ENCODE data around the gene AFAP1L1.

Gene AFAP1L1

DNA sequence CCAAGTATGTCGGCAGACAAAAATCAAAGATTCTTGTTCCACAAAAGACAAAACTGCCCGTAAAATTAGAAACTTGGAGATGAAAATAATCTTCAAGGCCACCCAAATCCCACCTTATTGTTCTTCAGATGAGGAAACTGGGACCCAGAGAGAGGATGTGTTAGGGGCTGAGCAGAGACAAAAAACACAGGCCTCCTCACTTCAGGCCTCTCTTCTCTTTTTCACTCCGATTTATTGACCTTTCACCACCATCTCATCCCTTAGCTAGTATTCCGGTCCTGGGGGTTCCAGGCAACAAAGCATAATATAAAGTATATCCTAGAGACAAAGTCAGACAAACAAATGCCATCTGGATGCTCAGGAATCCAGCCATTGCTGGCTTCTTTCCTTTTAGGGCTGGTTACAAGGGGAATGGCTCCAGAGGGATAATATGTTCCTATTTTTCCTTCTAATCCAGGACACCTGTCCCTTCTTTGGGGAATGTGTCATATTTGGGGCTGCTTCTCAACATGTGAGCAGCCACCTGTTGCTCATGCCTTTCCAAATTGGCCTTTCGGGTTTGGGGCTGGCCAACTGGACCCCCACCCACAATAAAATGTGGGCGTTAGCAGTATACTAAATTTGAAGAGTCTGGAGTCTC, 42.2 kb upstream of the AFAP1L1 start:
- ChIA-PET CTCF (interaction anchor here (0.6 to 4.9 kb wide), 13 partner anchors 76 to 1172 kb away, joined by 3 to 55 read pairs (median 4); partner anchors contain the start of gene ABLIM3), POLR2A (ENCODE audit: low non-redundant PET) (no interaction called here)
- TF ChIP-seq, protein P1, sequence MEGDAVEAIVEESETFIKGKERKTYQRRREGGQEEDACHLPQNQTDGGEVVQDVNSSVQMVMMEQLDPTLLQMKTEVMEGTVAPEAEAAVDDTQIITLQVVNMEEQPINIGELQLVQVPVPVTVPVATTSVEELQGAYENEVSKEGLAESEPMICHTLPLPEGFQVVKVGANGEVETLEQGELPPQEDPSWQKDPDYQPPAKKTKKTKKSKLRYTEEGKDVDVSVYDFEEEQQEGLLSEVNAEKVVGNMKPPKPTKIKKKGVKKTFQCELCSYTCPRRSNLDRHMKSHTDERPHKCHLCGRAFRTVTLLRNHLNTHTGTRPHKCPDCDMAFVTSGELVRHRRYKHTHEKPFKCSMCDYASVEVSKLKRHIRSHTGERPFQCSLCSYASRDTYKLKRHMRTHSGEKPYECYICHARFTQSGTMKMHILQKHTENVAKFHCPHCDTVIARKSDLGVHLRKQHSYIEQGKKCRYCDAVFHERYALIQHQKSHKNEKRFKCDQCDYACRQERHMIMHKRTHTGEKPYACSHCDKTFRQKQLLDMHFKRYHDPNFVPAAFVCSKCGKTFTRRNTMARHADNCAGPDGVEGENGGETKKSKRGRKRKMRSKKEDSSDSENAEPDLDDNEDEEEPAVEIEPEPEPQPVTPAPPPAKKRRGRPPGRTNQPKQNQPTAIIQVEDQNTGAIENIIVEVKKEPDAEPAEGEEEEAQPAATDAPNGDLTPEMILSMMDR (conservative IDR thresholded peaks at IDR 0.05; ENCODE audit: low read depth), result no peak; the same call in 1 of the 2 replicates
- DNase-seq (ENCODE audit: low spot score), result no peak
- no peak overlapping the region for H3K27ac ChIP-seq

DNA sequence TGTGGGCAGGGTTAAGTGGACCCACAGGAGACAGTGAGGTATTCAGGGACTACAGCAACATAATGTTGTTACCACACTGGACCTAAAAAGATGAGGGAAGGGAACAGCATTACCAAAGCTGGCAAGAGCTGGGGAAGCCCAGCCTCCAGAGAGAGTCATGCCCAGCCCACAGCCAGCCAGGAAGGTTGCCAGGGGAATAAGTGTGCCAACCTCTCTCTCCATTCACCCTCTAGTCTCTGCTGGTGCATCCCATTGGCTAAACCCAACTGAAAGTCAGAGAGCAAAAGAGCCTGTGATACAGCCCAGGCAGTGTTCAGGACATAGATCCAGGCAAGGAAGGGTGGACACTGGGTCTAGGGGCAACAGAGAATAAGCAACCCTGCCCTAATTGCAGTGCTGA, 35.8 kb upstream of the AFAP1L1 start:
- POLR2A ChIA-PET (ENCODE audit: low non-redundant PET), result no interaction called here

DNA sequence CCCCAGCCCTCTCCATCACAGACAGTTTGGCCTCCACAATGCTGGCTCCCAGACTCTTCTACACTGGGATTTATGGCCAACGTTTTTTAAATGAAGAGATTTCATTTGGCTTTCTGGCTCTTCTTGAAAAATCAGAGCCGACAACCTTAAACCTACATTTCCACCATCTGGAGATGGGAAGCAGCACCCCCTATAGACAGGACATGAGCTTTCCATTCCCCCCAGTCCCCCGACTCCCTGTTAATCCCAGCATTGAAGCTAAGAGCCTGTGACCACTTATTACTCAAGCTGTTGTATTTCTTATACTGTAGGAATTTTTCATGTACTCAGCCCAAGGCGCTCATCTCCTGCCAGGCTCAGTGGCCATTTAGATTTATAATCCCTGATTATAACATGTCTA, 34.0 kb upstream of the AFAP1L1 start:
- no peak for DNase-seq (ENCODE audit: low spot score)
- no peak overlapping the region for H3K27ac ChIP-seq
- CTCF ChIA-PET, result no interaction called here
- TF ChIP-seq, protein P1 (conservative IDR thresholded peaks at IDR 0.05; ENCODE audit: low read depth), result no peak
- POLR2A ChIA-PET (ENCODE audit: low non-redundant PET), result no interaction called here

More for the DNA sequence above, 35.8 kb upstream of the AFAP1L1 start:
- CTCF ChIA-PET, result interaction anchor here (0.6 kb wide), 1 partner anchor 65 kb away, joined by 5 read pairs; no protein-coding TSS in a partner anchor
- DNase-seq (ENCODE audit: low spot score), result no peak
- TF ChIP-seq, protein P1 (conservative IDR thresholded peaks at IDR 0.05; ENCODE audit: low read depth), result no peak
- H3K27ac ChIP-seq, result no peak overlapping the region

DNA sequence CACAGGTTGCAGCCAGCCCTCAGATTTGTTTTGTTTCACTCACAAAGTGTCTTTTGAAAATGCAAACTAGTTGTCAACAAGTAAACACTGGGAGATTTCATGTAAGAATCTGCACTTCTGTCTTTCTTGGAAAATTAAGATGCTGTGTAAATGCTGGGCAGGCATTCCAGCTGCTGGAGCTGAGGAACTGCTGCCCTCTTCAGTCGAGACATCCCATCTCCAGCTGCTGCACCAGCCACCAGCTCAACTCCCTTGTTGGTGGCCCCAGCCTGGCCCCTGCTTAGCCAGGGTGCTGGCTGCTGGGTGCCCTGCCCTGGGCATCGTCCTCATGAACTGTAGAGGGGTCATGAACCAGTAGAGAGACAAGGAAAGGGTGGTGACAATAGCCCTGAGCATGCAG, 33.1 kb upstream of the AFAP1L1 start:
- no peak for DNase-seq (ENCODE audit: low spot score)
- ChIA-PET POLR2A (ENCODE audit: low non-redundant PET) (no interaction called here), CTCF (interaction anchor here (1.1 kb wide), 1 partner anchor 417 kb away, joined by 3 read pairs; no protein-coding TSS in a partner anchor)
- H3K27ac ChIP-seq, result no peak overlapping the region
- TF ChIP-seq, protein P1 (conservative IDR thresholded peaks at IDR 0.05; ENCODE audit: low read depth), result no peak

DNA sequence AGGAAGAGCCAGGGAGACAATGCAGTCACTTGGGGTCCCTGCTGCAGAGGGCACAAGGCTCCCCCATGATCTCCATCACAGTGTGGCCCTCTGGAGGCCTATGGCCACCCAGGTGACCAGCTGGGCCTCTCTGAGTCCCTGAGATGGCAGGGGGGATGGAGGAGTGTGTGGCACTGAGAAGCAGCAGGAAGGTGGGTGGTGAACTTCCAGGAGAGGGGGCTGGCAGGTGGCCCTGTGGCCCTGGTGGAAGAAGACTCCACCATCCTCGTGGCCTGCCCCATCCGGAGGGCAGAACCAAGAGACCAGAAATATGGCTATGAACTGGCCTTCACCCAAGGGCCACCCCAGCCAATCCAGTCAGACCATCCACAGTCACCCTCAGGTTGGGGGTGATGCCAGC, 31.7 kb upstream of the AFAP1L1 start:
- CTCF ChIA-PET, result interaction anchor here (0.6 to 0.7 kb wide), 2 partner anchors 9 to 532 kb away, joined by 3 read pairs; no protein-coding TSS in a partner anchor
- H3K27ac ChIP-seq, result no peak overlapping the region
- POLR2A ChIA-PET (ENCODE audit: low non-redundant PET), result no interaction called here

DNA sequence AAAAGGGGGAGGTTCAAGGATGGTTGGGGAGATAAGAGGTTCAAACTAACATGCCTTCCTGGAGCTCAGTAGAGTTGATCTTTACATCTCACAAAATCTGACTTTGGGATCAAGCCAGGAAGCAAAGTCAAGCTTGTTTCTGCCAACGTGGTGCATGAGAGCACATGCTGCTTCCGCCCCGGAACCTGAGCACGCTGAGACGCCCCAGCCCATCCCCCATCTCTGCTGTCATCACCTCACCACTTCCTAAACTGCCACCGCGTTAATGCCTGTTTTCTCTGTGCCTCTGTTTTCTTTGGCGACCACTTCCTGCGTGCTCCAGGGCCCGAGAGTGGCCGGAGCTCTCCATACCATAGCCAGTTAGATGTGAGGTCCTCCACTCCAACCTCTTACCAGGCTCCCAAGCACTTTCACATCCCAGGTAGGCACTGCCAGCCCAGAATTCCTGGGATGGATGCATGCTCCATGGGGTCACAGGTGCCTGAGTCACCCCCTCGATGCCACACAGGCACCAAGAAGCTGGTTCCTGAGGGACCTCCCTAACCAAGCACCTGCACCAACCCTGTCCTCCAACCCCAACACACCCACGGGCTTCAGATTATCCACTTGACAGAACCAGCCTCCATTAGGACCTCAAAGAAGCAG, 31.2 kb upstream of the AFAP1L1 start:
- TF ChIP-seq, protein P1 (conservative IDR thresholded peaks at IDR 0.05; ENCODE audit: low read depth), result no peak
- CTCF ChIA-PET, result interaction anchor here (0.6 to 0.7 kb wide), 2 partner anchors 9 to 533 kb away, joined by 3 read pairs; no protein-coding TSS in a partner anchor
- H3K27ac ChIP-seq, result no peak overlapping the region
- DNase-seq (ENCODE audit: low spot score), result no peak
- POLR2A ChIA-PET (ENCODE audit: low non-redundant PET), result no interaction called here

More for the DNA sequence above, 31.7 kb upstream of the AFAP1L1 start:
- TF ChIP-seq, protein P1 (conservative IDR thresholded peaks at IDR 0.05; ENCODE audit: low read depth), result no peak
- no peak for DNase-seq (ENCODE audit: low spot score)

Measured in RWPE1 (cell line).